Measurements from ENCODE around the gene CDC5L. TPM values are rescaled to one million over a fixed set of nuclear protein-coding genes. Genes with fewer than 3 reads are reported as not detected.
A peak's percentile ranks its signal among the peaks of the same experiment; 100 is the strongest.

The CDC5L gene
- polyA plus RNA-seq, 1 donor (not counting 4 experiments of a cell fraction or from before 2014, with no cell fraction given): 16.6 TPM

- TF ChIP-seq CTCF (optimal IDR thresholded peaks at IDR 0.05 in 1 of 3, IDR thresholded peaks at IDR 0.05 in 1 of 3, conservative IDR thresholded peaks at IDR 0.05 in 1 of 3; ENCODE audit: extremely low read depth in 1 of 3, insufficient read depth in 2 of 3, low read length in 3 of 3) (peak; percentile 70 to 84 (median 79)), EZH2 (IDR thresholded peaks at IDR 0.05; ENCODE audit: low read length) (no peak)
- dilution Hi-C loops (cut with MboI; ENCODE audit: extremely low pct_ligation_motif_present, low sequenced_read_pairs): no loop called here
- FAIRE-seq (no peak), DNase-seq (ENCODE audit: low read depth, low spot score) (no peak)
- Histone ChIP-seq H3K79me2 (ENCODE audit: control insufficient read depth, insufficient read depth, low read length) (no peaks in the 10 kb centered on the region), H3K27me3 (ENCODE audit: control insufficient read depth, extremely low read depth, insufficient read depth, low read length) (peaks cover 6% of the 10 kb centered on the region), H2AFZ (ENCODE audit: control insufficient read depth, low read length) (peak overlapping the region; percentile 44), H3K4me3 (ENCODE audit: control insufficient read depth in 2 of 3, extremely low read depth in 1 of 3, insufficient read depth in 2 of 3, low read depth in 1 of 3, low read length in 3 of 3) (peak overlapping the region in 1 of 3 experiments; percentile 49), H3K9ac (ENCODE audit: control insufficient read depth, extremely low read depth, insufficient read depth, low read length) (peak overlapping the region; percentile 18), H3K9me1 (ENCODE audit: control insufficient read depth, extremely low read depth, insufficient read depth, low read length) (no peaks in the 10 kb centered on the region), H3K27ac (ENCODE audit: control insufficient read depth, insufficient read depth, low read length) (no peak overlapping the region), H3K9me3 (ENCODE audit: control insufficient read depth, low read depth, low read length) (no peaks in the 10 kb centered on the region), H4K20me1 (ENCODE audit: control insufficient read depth, extremely low read depth, insufficient read depth, low read length) (no peaks in the 10 kb centered on the region), H3K4me2 (ENCODE audit: control insufficient read depth, extremely low read depth, insufficient read depth, low read depth, low read length) (peak overlapping the region; percentile 65), H3K36me3 (ENCODE audit: control insufficient read depth in 2 of 2, extremely low read depth in 1 of 2, insufficient read depth in 2 of 2, low read length in 2 of 2) (peaks cover 0 to 10% of the 10 kb centered on the region in 2 experiments), H3K4me1 (ENCODE audit: control insufficient read depth, extremely low read depth, insufficient read depth, low read length) (peaks cover 29% of the 10 kb centered on the region)
These were observed 68.8 kb downstream of the CDC5L start for GRCh38 chr6:44456070-44456965.

DNA sequence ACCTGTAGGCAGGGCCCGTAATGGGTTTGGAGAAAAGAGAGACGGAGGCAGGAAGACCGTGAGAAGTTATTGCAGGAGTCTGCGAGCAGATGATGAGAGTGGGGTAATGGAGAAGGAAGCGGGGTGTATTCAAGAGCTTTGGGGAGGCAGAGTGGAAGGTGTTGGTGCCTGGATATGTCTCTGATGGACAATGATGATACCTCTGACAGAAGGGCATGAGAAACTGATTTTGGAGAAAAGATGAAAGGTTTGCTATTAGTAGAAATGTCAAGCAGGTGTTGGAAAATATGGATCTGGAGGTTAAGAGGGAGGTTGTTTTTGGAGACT lies 69.4 kb downstream of the CDC5L start:
- Histone ChIP-seq H3K36me3 (ENCODE audit: control insufficient read depth in 2 of 2, extremely low read depth in 1 of 2, insufficient read depth in 2 of 2, low read length in 2 of 2) (peaks cover 0 to 6% of the 10 kb centered on the region in 2 experiments), H3K79me2 (ENCODE audit: control insufficient read depth, insufficient read depth, low read length) (no peaks in the 10 kb centered on the region), H3K27me3 (ENCODE audit: control insufficient read depth, extremely low read depth, insufficient read depth, low read length) (peaks cover 6% of the 10 kb centered on the region), H4K20me1 (ENCODE audit: control insufficient read depth, extremely low read depth, insufficient read depth, low read length) (no peaks in the 10 kb centered on the region), H3K4me1 (ENCODE audit: control insufficient read depth, extremely low read depth, insufficient read depth, low read length) (peaks cover 29% of the 10 kb centered on the region), H3K9ac (ENCODE audit: control insufficient read depth, extremely low read depth, insufficient read depth, low read length) (peak overlapping the region; percentile 18), H3K9me3 (ENCODE audit: control insufficient read depth, low read depth, low read length) (no peaks in the 10 kb centered on the region), H3K27ac (ENCODE audit: control insufficient read depth, insufficient read depth, low read length) (no peak overlapping the region), H3K9me1 (ENCODE audit: control insufficient read depth, extremely low read depth, insufficient read depth, low read length) (no peaks in the 10 kb centered on the region), H3K4me3 (ENCODE audit: control insufficient read depth in 2 of 3, extremely low read depth in 1 of 3, insufficient read depth in 2 of 3, low read depth in 1 of 3, low read length in 3 of 3) (peak overlapping the region in 1 of 3 experiments; percentile 49), H3K4me2 (ENCODE audit: control insufficient read depth, extremely low read depth, insufficient read depth, low read depth, low read length) (peak overlapping the region; percentile 65), H2AFZ (ENCODE audit: control insufficient read depth, low read length) (peak overlapping the region; percentile 44)
- DNase-seq (ENCODE audit: low read depth, low spot score) (no peak), FAIRE-seq (no peak)
- dilution Hi-C loops (cut with MboI; ENCODE audit: extremely low pct_ligation_motif_present, low sequenced_read_pairs): no loop called here
- no peak for TF ChIP-seq EZH2 (IDR thresholded peaks at IDR 0.05; ENCODE audit: low read length)
- TF ChIP-seq CTCF (optimal IDR thresholded peaks at IDR 0.05 in 1 of 3, IDR thresholded peaks at IDR 0.05 in 1 of 3, conservative IDR thresholded peaks at IDR 0.05 in 1 of 3; ENCODE audit: extremely low read depth in 1 of 3, insufficient read depth in 2 of 3, low read length in 3 of 3): no peak
